NCI-H748 (cell line): ENCODE results near the gene TNIP1.
A peak's percentile ranks its signal among the peaks of the same experiment; 100 is the strongest.

Experiments
- DNase-seq: peaks from one replicate; lab custom pipeline; 2025; ENCODE audit not compliant: unreplicated experiment; lab: John Stamatoyannopoulos, UW

Gene TNIP1

DNA sequence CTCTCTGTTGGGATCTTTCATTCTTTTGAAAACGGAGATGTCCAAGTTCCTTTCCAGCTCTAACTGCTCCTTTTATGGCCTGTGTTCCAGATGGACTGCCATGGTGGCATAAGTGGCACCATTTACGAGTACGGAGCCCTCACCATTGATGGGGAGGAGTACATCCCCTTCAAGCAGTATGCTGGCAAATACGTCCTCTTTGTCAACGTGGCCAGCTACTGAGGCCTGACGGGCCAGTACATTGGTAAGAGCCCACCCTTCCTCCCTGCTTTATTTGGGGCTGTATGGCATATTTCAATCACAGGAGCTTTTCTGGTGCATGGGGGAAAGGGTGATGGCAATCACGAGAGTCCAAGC lies 55.6 kb downstream of the TNIP1 start:
- DNase-seq, result no peak

DNA sequence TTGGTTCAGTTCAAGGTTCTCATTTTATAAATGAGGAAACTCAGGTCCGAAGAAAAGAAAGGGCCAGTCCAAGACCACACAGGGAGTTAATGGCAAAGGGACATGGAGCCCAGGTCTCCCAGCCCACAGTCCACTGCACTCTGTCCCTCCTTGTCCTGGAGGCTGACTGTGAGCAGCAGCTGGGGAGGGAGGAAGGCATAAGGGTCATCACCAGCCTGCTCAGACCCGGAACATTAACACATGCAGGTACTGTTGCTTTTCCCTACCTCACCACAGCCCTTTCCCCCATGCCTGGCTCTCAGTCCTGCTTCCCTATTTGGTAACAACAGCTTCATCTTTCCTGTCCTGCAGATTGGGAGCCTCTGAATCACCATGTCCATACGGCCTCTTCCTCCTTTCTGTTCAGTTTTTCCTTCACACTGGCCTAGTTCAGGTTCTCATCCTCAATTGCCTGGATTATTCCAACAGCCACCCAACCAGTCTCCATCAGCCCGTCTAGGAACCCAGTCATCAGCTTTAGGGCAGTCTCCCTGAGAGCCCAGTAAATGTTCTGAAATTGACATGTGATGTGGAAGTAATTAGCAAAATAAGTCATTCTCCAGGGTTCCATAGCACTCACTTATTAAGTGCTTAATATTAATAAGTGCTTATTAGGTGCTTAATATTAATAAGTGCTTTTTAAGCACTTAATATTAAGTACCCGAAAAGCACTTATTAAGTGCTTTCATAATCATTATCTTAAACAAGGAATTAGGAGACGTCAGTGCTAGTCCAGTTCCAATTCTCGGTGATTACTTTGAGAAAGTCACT lies 56.2 kb downstream of the TNIP1 start:
- no peak for DNase-seq

DNA sequence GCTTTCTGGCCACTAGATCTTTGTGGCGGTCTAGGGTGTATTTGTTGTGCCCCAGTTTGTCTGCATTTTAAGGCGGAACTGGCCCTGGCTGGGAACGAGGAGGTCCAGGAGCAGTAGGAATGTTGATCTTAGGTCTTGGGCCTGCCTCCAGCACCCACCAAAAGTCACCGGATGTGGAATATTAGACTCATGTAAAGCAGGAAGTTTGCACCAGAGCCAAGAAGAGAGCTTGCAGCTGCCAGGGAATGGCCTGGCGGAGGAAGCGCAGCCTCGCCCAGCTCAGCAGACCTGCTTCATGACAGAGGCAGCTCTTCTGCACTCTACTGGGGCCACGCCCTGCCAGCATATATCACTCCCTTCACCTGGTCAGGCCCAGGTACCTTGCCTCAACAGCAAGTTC lies 57.2 kb downstream of the TNIP1 start:
- peak; percentile 26 for DNase-seq

DNA sequence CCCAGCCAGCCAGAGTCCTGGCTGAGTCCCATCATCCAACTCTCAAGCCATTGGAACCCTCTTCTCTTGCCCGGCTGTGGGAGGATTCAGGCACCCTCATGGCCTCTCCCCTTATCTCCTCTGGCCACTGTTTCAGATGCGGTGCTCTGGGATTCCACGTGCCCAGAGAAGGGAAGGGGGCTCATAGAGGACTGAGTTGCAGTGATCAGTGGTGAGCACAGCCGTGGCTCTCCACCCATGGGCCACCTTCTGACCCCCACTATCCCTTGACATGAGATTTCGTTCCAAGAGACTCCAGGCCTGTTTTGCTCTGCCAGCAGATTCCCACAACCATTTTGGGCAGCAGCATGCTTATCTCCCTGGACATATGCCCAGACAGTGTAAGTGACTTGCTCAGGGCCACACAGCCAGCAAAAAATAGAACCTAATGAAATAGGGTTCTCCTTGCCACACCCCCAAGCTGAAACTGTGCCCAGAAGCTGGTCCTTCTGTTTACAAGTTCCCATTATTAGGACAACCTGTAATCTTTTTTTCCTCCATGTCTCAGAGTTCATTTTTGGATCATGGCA lies 57.7 kb downstream of the TNIP1 start:
- no peak for DNase-seq

DNA sequence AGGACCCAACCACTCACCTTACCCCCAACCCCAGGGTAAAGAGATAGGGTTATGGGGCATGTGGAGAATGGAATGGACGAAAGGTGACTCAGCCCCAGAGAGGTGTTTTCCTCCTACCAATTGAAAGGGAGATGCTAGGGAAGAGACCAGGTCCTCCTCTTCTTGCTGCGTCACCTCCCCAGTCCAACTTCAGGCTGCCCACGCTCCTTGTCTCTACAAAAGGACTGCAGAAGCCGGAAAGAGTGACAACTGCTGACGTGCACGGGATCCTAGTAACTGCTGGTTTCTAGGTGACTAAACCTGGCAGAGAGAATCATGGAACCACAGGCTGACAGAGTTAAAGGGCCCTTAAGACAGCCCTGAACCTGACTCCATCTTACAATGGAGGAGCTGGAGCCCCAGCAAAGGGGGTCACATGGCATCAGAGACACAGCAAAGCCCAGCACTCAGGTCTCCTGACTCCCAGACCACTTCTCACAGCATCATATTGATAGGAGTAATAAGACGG lies 58.3 kb downstream of the TNIP1 start:
- no peak for DNase-seq

DNA sequence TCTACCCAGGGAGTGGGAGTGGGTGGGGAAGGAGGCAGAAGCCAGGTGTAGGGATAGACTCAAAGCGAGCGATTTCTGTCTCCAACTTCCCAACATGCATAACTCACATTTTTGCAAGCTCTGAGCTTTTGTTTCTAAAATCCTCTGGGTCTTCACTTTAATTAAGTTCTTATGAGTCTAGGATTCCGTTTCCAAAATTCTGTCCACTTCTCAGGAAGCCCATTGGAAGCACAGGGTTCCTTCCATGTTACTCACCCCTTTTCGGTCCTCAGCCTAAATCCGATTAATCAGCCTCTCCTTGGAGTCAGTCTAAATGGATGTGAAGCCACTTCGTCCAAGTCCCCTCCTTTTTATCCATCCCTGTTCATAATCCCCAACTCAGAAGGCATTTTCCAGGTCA lies 59.1 kb downstream of the TNIP1 start:
- DNase-seq, result peak; percentile 2

DNA sequence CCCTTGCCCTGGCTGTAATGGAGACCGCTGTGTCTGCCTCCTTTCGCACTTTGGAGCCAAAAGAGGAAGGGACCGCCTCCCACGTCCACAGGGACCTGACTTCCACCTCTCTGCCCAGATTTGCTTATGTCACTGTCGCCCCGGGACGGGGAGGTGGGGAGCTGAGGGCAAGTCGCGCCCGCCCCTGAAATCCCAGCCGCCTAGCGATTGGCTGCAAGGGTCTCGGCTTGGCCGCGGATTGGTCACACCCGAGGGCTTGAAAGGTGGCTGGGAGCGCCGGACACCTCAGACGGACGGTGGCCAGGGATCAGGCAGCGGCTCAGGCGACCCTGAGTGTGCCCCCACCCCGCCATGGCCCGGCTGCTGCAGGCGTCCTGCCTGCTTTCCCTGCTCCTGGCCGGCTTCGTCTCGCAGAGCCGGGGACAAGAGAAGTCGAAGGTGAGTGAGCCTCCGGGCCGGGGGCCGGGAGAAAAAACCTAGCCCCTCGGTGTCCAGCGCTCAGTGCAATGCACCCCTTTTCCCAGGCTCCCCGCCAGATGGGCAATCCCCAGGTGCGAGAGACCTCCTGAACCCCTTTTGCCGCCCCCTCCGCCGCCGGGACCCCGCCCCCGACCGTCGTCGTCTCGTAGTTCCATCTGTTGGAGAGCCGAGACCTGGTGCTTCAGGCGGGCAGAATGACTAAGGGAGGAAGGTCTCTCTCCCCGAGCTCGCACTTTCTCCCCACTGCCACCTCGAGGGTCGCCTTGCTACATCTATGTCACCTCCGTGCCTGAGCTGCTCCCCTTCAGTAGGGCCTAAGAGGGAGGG lies 60.3 kb downstream of the TNIP1 start, which contains the start of gene GPX3:
Gene GPX3 (plus strand): TSS at position 288 of the 807 bp plus-strand sequence. CDS start 64 bp downstream, at position 352.
- peak; percentile 76 for DNase-seq

DNA sequence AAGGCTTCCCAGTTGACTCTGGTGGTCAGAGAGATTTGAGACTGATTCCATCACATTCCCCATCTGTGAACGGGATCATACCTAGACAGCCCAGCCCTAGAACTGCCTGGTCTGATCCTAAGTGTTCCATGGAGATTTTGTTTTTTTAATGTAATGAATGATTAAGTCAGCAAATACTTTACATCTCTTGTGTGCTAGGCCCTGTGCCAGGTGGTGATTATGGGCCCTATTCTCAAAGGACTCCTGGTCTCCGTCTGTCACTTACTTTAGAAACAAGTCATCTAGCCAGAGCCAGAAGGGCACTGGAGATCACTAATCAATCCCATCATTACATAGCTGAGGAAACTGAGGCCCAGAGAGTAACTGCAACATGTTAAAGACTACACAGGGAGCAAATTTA lies 61.5 kb downstream of the TNIP1 start:
- DNase-seq, result no peak

DNA sequence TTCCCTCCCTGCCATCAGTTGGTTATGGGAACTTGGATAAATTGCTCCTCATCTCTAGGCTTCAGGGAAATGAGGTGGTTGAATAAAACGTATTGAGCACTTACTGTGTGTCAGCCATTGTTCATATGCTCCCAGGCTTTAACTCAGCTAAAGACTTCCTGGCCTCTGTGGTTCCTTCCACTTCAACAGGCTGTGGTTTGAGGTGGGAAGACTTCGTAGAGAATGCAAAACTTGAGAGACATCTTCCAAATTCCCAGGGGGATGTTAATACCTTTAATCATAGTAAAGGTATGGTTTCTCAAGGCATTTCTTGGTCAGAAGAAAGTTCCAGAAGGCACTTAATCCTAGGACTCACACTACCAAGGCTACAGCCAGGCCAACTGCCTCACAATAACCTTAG lies 62.0 kb downstream of the TNIP1 start:
- no peak for DNase-seq

DNA sequence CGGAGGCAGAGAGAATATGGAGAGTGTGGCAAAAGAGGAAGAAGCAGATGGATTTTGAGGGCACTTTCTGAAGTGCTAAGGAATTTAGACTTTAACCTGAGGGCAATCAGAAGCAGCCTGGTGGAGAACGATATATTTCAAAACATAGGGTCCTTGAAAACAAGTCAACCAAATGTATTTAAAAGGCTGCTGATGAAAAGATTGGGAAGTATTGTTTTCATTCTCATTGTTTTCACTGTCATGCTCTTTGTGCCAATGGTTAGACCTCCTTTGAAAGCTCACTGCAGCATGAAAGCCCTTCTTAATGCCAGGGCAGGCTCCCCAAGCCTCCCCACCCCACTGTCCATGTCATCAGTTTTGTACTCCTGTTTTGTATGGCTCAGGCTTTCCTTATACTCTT lies 62.9 kb downstream of the TNIP1 start:
- no peak for DNase-seq

DNA sequence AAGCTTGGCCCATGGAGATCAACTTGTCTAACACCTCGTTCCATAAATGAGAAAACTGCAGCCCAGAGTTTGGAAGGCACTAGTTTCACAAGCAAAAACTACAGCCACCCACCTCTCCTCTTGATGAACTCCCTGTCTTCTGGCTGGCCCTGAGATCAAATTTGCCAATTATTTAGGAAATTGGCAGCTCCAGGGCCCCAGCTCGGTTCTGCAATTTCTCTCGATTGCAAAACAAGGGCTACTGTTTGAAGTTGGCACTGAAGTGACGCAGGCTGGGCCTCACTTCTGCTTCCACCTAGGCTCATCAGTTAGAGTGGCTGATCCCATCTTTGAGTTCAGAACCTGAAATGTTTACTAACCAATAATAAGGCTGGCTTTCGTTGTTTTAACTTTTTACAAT lies 64.1 kb downstream of the TNIP1 start:
- DNase-seq, result no peak

DNA sequence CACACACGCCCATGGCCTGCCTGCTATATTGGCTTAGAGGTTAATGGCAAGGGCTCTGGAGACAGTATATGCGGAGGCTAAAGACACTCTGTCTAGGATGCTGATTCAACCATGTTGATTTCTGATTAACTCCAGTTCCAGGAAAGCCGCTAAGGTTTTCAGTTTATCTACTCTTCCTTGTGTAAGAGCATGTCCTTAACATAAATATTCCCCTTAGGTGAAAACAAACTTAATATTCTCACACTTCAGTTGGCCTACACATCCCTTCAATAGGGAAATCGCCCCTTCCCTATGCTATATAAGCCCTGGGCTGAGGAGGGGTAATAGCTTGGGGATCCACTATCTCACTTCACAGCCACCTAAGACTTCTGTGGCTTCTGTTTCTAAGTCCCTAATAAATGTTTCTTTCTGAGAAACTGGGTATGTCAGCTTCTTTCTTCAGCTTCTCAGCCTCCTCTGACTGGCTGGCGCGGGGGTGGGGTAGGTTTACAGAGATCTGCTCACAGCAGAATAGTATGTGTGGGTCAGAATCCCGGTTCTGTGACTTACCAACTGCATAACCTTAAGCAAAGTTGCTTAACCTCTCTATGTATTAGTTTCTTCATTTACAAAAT lies 64.8 kb downstream of the TNIP1 start:
- DNase-seq, result no peak

DNA sequence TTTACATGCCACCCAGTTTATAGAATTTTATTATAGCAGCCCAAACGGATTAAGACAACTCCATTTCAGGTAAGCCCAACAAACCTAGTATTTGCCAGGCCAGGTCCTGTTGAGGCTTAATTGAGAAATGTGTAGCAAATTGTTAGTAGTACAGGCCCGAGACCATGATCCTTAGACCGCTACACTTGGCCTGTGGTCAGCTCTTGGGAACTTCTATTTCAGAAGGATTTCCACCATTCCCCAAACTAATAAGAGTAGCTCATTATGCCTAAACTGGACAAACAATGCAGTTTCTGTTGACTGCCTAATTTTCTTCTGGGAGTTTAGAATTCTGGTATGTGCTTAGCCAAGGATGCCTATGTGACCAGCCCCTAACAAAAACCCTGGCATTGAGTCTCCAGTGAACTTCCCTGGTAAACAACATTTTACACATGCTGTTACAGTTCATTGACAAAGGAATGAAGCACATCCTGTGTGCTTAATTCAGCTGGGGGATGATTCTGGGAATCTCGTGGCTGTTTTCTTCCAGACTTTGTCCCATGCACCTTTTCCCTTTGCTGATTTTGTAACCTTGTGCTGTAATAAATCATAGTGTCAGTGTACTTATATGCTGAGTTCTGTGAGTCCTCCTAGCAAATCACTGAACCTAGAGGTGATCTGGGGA lies 66.0 kb downstream of the TNIP1 start:
- no peak for DNase-seq

DNA sequence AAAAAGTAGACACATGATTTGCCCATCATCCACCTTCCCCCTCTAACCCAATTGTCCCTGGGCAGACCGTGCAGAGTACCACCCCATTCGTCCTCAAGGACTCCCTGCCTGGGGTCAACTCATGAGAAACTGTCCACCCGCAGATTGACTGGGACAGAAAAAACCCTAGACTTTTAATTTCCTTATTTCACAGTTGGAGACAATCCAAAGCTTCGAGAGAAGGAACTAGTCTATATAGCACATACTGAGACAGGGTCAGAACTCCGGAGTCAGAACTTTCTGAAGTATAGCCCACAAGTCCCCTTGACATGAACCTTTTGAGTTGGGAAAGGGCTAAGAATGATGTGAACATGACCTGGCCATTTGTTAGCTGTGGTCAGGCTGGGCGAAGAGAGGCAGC lies 68.0 kb downstream of the TNIP1 start:
- no peak for DNase-seq

DNA sequence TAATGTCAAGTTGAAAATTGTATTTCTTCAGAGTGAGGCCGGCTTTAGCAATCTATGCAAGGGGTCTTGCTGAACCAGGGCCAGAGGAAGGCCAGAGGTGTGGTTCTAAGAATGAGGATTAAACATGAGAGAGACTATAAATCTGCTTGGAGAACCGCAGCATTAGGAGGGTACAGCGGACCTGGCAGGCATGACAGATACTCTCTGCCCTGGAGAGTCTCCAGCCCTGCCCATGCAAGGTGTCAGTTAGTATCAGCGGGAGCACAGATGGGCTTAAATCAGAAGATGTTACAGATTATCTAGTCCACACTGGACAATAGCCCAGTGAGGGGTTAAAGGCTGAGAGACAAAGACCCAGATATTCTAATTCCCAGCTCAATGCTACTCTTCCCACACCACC lies 71.9 kb downstream of the TNIP1 start:
- DNase-seq, result no peak

DNA sequence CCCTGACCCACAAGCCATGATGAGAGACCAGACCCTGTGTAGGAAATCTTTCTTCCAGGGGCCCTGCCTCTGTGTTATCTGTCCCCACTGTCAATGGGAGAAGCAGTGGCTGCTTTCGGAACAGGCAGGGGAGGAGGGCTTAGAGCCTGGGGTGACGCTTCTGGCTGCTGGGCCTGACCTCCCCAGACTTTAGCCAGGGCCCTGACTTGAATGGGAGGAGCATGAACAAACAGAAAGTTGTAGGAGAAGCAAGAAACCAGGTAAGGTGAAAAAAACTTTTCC lies 72.7 kb downstream of the TNIP1 start:
- no peak for DNase-seq

DNA sequence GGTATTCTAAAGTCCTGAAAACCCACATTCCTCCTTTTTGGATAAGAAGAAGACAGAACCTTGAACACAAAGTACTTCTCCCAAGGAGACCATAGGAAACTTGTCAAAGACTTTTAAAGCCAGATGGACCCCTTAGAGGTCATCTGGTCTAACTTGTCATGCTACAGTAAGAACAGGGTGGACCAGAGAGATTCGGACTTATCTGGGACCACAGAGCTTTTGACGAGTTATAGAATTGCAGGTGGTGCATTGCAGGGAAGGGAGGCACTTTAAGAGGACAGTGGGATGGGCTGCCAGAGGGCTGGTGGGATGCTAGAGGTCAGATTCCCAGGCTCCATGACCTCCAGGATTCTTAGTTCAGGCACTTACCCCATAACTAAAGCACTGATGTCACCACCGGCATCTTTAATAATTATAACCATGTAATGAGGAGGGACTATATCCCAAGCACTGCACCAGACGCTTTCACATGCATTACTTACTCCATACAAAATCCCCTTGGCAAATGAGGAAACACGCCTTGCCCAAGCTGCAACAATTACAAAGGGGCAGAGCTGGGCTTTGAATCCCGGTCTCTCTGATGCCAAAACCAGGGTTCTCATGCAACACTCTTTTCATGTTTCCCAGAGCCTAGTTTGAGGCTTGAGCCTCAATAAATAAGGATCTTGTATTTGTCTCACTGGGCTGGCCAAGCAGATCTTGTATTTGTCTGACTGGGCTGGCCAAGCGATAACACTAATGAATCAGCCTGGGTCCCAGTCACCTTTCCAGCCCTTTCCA lies 73.2 kb downstream of the TNIP1 start:
- DNase-seq, result no peak

DNA sequence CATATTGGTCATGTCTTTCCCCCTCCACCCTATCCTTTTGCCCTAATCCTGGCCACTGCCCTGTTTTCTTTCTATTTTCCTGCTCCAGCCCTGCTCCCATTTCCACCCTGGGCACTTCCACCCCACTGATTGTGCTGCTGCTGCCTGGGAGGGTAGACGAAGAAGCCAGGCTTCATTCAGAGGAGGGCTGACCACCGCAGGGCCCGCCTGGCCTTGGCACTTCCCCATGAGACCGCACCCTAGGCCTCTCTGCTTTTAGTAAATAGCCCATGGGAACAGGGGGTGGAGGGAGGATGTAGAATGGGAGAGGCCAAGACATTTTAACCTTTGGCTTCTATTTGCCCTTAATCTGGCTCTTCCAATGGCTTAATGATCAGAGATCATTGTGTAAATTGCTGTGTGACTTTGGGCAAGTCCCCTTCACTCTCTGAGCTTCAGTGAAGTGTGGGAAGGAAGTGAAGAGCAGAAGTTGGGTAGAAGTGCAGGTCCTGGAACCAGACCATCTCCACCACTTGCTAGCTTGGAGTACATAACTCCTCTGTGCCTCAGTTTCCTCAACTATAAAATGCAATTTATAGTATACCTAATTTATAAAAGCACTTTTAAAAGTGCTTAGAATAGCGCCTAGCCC lies 74.0 kb downstream of the TNIP1 start:
- DNase-seq, result no peak

DNA sequence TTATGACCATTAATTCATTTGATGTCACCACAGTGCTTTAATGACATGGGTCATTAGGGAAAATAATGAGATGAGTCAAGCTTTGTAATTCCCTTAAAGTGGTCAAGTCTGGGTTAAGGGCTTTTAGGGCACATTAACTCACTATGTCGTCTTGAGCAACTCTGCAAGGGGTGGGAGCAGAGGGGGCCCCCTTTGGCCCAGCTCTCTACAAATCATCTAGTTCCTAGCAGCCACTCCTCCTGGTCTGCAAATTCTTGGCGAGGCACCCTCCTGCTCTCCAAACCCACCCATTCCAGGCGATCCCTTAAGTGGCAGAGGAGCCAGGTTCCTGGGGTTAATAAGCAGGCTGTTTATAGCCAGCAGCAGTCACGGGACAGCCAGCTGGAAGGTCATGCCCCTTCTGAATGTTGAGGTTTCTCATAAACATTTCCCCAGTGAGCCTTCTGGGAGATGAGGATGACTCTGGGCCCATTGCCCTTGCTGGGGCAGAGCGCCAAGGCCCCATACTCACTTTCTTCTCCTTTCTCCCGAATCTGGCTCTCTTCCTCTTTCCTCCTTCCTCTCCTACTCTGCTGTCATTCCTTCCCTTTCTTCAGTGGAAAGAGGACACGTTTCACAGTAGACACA lies 74.8 kb downstream of the TNIP1 start:
- DNase-seq, result no peak
